ENCODE data around the gene MAML2.

- TF ChIP-seq CTCF (IDR thresholded peaks at IDR 0.05) (no peak), POLR2A (IDR thresholded peaks at IDR 0.05) (no peak), POLR2AphosphoS5 (IDR thresholded peaks at IDR 0.05) (no peak), EP300 (IDR thresholded peaks at IDR 0.05; ENCODE audit: low read depth) (no peak)
Observed at GRCh38 chr11:96265220-96265737, 77.7 kb downstream of the MAML2 start.
